Ovary (tissue), 9 donors: ENCODE measurements around the gene ATP6V1G2. TPM values are rescaled to one million over a fixed set of nuclear protein-coding genes. Genes with fewer than 3 reads are reported as not detected.

Experiments used
- DNase-seq, 5 donors: peaks; one replicate each; pipeline ENCODE4 v3.0.0-alpha.2; 2019 to 2020
- H3K27ac ChIP-seq, 2 donors: fragments of 200-600 bp; one replicate each; pipeline versions ENCODE4 v1.5.1 to v1.8.0; 2019 to 2022
- H3K27me3 ChIP-seq: fragments of 200-600 bp; one replicate; pipeline ENCODE4 v1.8.0; 2022
- H3K36me3 ChIP-seq: fragments of 200-600 bp; sonication (generic); one replicate; pipeline ENCODE4 v1.5.1; 2019
- H3K4me1 ChIP-seq: one replicate; pipeline ENCODE4 v1.8.1; 2013; ENCODE audit warnings: mild to moderate bottlenecking, moderate library complexity; ENCODE audit not compliant: insufficient read depth
- H3K4me3 ChIP-seq: fragments of 200-600 bp; sonication (generic); one replicate; pipeline ENCODE4 v1.5.1; 2017
- H3K9me3 ChIP-seq, 2 donors: fragments of 200-600 bp in 1 of 2; sonication (generic) in 1 of 2; one replicate each; pipeline versions ENCODE4 v1.5.1 to v1.8.1; 2013 to 2019; ENCODE audit warnings: mild to moderate bottlenecking in 1 of 2, moderate library complexity in 1 of 2
- EP300 ChIP-seq: sonication (generic); formaldehyde crosslinking; IDR thresholded peaks from one replicate; pipeline ENCODE4 v1.6.1; 2017; ENCODE audit warnings: antibody characterized with exemption
- POLR2A ChIP-seq: fragments of 450-650 bp; IDR thresholded peaks from one replicate; pipeline ENCODE4 v1.6.1; 2017; ENCODE audit warnings: antibody characterized with exemption, mild to moderate bottlenecking, moderate library complexity
- WGBS, 3 donors: extraction: QIAGEN DNeasy Blood & Tissue Kit in 1 of 3; methylation state at CpG; one replicate each; pipeline versions ENCODE4 v1.1.5 to v1.1.7; 2013 to 2017; 5-methylcytosine and 5-hydroxymethylcytosine counted together
- intact Hi-C, 4 donors: fragments of 100-400 bp; cut with DNase I; formaldehyde crosslinking; loops; one replicate each; pipeline versions ENCODE4 v1.11.0 to v1.15.1; 2022 to 2023
- polyA plus RNA-seq, 2 donors: library from polyadenylated mRNA; stranded (reverse); fragments of 200-250 nt in 1 of 2; fragments of 350-450 nt in 1 of 2; fragmentation: Illumina TruSeq in 1 of 2; extraction: RNeasy Lipid Tissue Mini Kit (QIAGEN cat#74804) in 1 of 2; gene quantifications; one replicate each; pipeline ENCODE4 v1.2.3, GENCODE V29; 2013 to 2014
- total RNA-seq, 7 donors: library from RNA; depleted of rRNA in 2 of 7; stranded (reverse); fragments of >200 nt in 2 of 7; fragmentation: NEBNext Ultra II Directional in 3 of 7; extraction: Animal tissue kit (Norgen Biotek cat#: 25700) in 3 of 7; gene quantifications; one replicate each; pipeline versions ENCODE4 v1.1.0 to v1.2.4, GENCODE V29; 2016 to 2023
- TF ChIP-seq, protein P1 (sequence below), 3 donors: fragments of 450-650 bp in 2 of 3; fragments of 200-600 bp in 1 of 3; IDR thresholded peaks; one replicate each; pipeline versions ENCODE4 v1.5.1 to v1.8.0; 2016 to 2022; ENCODE audit warnings: antibody characterized with exemption in 3 of 3, mild to moderate bottlenecking in 1 of 3
- donor health status: DM: no; HTN: no; CAD: no; lungs with moderate emphysema.
- donor health status: DM: no; HTN: no; CAD: no.
- donor health status: Bipolar disorder and iron deficiency.
- donor health status: DM: yes; HTN: yes; CAD: no.
- donor health status: DM: no; HTN: no; CAD: no.
- donor health status: DM: yes; HTN: yes; CAD: no.

ATP6V1G2 gene
- total and polyA plus RNA-seq, 9 donors: 0.93 to 9.3 (median 2.5) TPM

DNA sequence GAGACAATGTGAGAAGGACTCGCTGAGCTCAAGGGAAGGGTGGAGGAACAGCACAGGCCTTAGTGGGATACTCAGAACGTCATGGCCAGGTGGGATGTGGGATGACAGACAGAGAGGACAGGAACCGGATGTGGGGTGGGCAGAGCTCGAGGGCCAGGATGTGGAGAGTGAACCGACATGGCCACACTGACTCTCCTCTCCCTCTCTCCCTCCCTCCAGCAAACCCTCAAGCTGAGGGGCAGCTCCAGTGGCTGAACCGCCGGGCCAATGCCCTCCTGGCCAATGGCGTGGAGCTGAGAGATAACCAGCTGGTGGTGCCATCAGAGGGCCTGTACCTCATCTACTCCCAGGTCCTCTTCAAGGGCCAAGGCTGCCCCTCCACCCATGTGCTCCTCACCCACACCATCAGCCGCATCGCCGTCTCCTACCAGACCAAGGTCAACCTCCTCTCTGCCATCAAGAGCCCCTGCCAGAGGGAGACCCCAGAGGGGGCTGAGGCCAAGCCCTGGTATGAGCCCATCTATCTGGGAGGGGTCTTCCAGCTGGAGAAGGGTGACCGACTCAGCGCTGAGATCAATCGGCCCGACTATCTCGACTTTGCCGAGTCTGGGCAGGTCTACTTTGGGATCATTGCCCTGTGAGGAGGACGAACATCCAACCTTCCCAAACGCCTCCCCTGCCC is 30.6 kb upstream of the ATP6V1G2 start:
- WGBS, 3 donors: 85 to 88% (median 88%) methylated on average over 19 of the region's 19 CpGs
- Histone ChIP-seq H3K27ac (no peak overlapping the region), H3K36me3 (no peaks in the 10 kb centered on the region), H3K9me3 (no peaks in the 10 kb centered on the region), H3K27me3 (no peaks in the 10 kb centered on the region), H3K4me3 (no peak overlapping the region), H3K4me1 (peaks cover 5% of the 10 kb centered on the region)
- DNase-seq: no peak
- intact Hi-C loops: no loop called here
- no peak for TF ChIP-seq EP300

DNA sequence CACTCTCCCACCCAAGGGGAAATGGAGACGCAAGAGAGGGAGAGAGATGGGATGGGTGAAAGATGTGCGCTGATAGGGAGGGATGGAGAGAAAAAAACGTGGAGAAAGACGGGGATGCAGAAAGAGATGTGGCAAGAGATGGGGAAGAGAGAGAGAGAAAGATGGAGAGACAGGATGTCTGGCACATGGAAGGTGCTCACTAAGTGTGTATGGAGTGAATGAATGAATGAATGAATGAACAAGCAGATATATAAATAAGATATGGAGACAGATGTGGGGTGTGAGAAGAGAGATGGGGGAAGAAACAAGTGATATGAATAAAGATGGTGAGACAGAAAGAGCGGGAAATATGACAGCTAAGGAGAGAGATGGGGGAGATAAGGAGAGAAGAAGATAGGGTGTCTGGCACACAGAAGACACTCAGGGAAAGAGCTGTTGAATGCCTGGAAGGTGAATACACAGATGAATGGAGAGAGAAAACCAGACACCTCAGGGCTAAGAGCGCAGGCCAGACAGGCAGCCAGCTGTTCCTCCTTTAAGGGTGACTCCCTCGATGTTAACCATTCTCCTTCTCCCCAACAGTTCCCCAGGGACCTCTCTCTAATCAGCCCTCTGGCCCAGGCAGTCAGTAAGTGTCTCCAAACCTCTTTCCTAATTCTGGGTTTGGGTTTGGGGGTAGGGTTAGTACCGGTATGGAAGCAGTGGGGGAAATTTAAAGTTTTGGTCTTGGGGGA is 29.7 kb upstream of the ATP6V1G2 start:
- Histone ChIP-seq H3K36me3 (no peaks in the 10 kb centered on the region), H3K4me3 (no peak overlapping the region), H3K9me3 (no peaks in the 10 kb centered on the region), H3K4me1 (peaks cover 3% of the 10 kb centered on the region), H3K27ac (no peak overlapping the region), H3K27me3 (no peaks in the 10 kb centered on the region)
- no peak for DNase-seq
- intact Hi-C loops: no loop called here
- WGBS, 3 donors: 54 to 59% (median 56%) methylated on average over 8 of the region's 8 CpGs
- TF ChIP-seq POLR2A: no peak
- no peak for TF ChIP-seq EP300
- TF ChIP-seq, protein P1, sequence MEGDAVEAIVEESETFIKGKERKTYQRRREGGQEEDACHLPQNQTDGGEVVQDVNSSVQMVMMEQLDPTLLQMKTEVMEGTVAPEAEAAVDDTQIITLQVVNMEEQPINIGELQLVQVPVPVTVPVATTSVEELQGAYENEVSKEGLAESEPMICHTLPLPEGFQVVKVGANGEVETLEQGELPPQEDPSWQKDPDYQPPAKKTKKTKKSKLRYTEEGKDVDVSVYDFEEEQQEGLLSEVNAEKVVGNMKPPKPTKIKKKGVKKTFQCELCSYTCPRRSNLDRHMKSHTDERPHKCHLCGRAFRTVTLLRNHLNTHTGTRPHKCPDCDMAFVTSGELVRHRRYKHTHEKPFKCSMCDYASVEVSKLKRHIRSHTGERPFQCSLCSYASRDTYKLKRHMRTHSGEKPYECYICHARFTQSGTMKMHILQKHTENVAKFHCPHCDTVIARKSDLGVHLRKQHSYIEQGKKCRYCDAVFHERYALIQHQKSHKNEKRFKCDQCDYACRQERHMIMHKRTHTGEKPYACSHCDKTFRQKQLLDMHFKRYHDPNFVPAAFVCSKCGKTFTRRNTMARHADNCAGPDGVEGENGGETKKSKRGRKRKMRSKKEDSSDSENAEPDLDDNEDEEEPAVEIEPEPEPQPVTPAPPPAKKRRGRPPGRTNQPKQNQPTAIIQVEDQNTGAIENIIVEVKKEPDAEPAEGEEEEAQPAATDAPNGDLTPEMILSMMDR (IDR thresholded peaks at IDR 0.05): no peak

DNA sequence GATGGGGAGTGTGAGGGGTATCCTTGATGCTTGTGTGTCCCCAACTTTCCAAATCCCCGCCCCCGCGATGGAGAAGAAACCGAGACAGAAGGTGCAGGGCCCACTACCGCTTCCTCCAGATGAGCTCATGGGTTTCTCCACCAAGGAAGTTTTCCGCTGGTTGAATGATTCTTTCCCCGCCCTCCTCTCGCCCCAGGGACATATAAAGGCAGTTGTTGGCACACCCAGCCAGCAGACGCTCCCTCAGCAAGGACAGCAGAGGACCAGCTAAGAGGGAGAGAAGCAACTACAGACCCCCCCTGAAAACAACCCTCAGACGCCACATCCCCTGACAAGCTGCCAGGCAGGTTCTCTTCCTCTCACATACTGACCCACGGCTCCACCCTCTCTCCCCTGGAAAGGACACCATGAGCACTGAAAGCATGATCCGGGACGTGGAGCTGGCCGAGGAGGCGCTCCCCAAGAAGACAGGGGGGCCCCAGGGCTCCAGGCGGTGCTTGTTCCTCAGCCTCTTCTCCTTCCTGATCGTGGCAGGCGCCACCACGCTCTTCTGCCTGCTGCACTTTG is 29.0 kb upstream of the ATP6V1G2 start, which contains the start of gene TNF:
Gene TNF, plus strand, starts transcription at position 231 of the 567 bp plus-strand sequence. Its CDS starts 177 bp downstream, at position 408.
- intact Hi-C loops: no loop called here
- Histone ChIP-seq H3K9me3 (no peaks in the 10 kb centered on the region), H3K36me3 (no peaks in the 10 kb centered on the region), H3K27me3 (no peaks in the 10 kb centered on the region), H3K4me1 (no peaks in the 10 kb centered on the region), H3K4me3 (no peak within 1 kb of the TSS), H3K27ac (no peak within 1 kb of the TSS)
- 61 to 66% (median 63%) methylated on average over 19 of the region's 19 CpGs for WGBS, 3 donors
- TF ChIP-seq, protein P1 (IDR thresholded peaks at IDR 0.05): no peak
- TF ChIP-seq EP300: no peak
- no peak for TF ChIP-seq POLR2A
- DNase-seq: no peak

DNA sequence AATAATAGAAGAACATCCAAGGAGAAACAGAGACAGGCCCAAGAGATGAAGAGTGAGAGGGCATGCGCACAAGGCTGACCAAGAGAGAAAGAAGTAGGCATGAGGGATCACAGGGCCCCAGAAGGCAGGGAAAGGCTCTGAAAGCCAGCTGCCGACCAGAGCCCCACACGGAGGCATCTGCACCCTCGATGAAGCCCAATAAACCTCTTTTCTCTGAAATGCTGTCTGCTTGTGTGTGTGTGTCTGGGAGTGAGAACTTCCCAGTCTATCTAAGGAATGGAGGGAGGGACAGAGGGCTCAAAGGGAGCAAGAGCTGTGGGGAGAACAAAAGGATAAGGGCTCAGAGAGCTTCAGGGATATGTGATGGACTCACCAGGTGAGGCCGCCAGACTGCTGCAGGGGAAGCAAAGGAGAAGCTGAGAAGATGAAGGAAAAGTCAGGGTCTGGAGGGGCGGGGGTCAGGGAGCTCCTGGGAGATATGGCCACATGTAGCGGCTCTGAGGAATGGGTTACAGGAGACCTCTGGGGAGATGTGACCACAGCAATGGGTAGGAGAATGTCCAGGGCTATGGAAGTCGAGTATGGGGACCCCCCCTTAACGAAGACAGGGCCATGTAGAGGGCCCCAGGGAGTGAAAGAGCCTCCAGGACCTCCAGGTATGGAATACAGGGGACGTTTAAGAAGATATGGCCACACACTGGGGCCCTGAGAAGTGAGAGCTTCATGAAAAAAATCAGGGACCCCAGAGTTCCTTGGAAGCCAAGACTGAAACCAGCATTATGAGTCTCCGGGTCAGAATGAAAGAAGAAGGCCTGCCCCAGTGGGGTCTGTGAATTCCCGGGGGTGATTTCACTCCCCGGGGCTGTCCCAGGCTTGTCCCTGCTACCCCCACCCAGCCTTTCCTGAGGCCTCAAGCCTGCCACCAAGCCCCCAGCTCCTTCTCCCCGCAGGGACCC is 28.0 kb upstream of the ATP6V1G2 start:
- 76 to 79% (median 76%) methylated on average over 14 of the region's 14 CpGs for WGBS, 3 donors
- no peaks in the 10 kb centered on the region for H3K27me3 ChIP-seq
- DNase-seq: no peak

More for the DNA sequence above, 28.0 kb upstream of the ATP6V1G2 start:
- Histone ChIP-seq H3K4me1 (no peaks in the 10 kb centered on the region), H3K36me3 (no peaks in the 10 kb centered on the region), H3K4me3 (no peak overlapping the region), H3K9me3 (no peaks in the 10 kb centered on the region), H3K27ac (no peak overlapping the region)
- TF ChIP-seq EP300 (no peak), POLR2A (no peak)
- TF ChIP-seq, protein P1 (IDR thresholded peaks at IDR 0.05): no peak
- intact Hi-C loops: no loop called here
